Loucy (cell line): Measurements from ENCODE around the gene ADAM22.

ENCODE experiments used
- H2AFZ ChIP-seq: fragments of 200-600 bp; sonication (generic); 2 replicates; pipeline ENCODE4 v1.6.0; 2016; ENCODE audit warnings: antibody characterized with exemption, mild to moderate bottlenecking, low read length, moderate library complexity
- H3F3A ChIP-seq: fragments of 200-600 bp; 2 replicates; pipeline ENCODE4 v1.6.0; 2016; ENCODE audit warnings: antibody characterized with exemption, low read depth, mild to moderate bottlenecking
- H3K27me3 ChIP-seq: fragments of 200-600 bp; sonication (generic); 2 replicates; pipeline ENCODE4 v1.6.1; 2014; ENCODE audit warnings: low read length, mild to moderate bottlenecking; ENCODE audit not compliant: insufficient read depth, poor library complexity, severe bottlenecking
- H3K36me3 ChIP-seq: fragments of 200-600 bp; sonication (generic); 2 replicates; pipeline ENCODE4 v1.6.1; 2016; ENCODE audit warnings: low read length; ENCODE audit not compliant: insufficient read depth
- H3K4me1 ChIP-seq: fragments of 200-600 bp; sonication (generic); 2 replicates; pipeline ENCODE4 v1.5.1; 2014; ENCODE audit warnings: low read length, mild to moderate bottlenecking; ENCODE audit not compliant: insufficient read depth, poor library complexity, severe bottlenecking
- H3K4me2 ChIP-seq: fragments of 200-600 bp; sonication (generic); 2 replicates; pipeline ENCODE4 v1.6.0; 2014; ENCODE audit warnings: antibody characterized with exemption, low read length, low read depth, mild to moderate bottlenecking; ENCODE audit not compliant: poor library complexity, severe bottlenecking
- H3K4me3 ChIP-seq: fragments of 200-600 bp; sonication (generic); 2 replicates; pipeline ENCODE4 v1.5.1; 2014; ENCODE audit warnings: low read length, mild to moderate bottlenecking, mixed read lengths; ENCODE audit not compliant: poor library complexity, severe bottlenecking
- H3K79me2 ChIP-seq: fragments of 200-600 bp; sonication (generic); 2 replicates; pipeline ENCODE4 v1.6.1; 2014; ENCODE audit warnings: low read length; ENCODE audit not compliant: insufficient read depth
- H3K9ac ChIP-seq: fragments of 200-600 bp; sonication (generic); 2 replicates; pipeline ENCODE4 v1.6.0; 2014; ENCODE audit warnings: mild to moderate bottlenecking, low read depth, low read length, moderate library complexity; ENCODE audit not compliant: poor library complexity, severe bottlenecking
- H3K9me2 ChIP-seq: fragments of 200-600 bp; sonication (generic); replicated peaks from 2 replicates; pipeline ENCODE4 v1.6.1; 2016; ENCODE audit warnings: low read depth, low read length, mixed read lengths
- H3K9me3 ChIP-seq: fragments of 200-600 bp; sonication (generic); 2 replicates; pipeline ENCODE4 v1.6.1; 2014; ENCODE audit warnings: mild to moderate bottlenecking, antibody characterized with exemption, low read length, low read depth; ENCODE audit not compliant: insufficient read depth
- H4K20me1 ChIP-seq: fragments of 200-600 bp; sonication (generic); 2 replicates; pipeline ENCODE4 v1.6.0; 2014; ENCODE audit warnings: antibody characterized with exemption, low read length, mild to moderate bottlenecking; ENCODE audit not compliant: insufficient read depth, poor library complexity, severe bottlenecking
- EZH2phosphoT487 ChIP-seq: fragments of 200-600 bp; IDR thresholded peaks from 2 replicates; pipeline ENCODE4 v1.6.1; 2018; ENCODE audit warnings: antibody characterized with exemption, mild to moderate bottlenecking, moderate library complexity, borderline replicate concordance
- TF ChIP-seq, protein P1 (sequence below): fragments of 200-600 bp; sonication (generic); conservative IDR thresholded peaks from 2 replicates; pipeline ENCODE4 v1.5.1; 2014; ENCODE audit warnings: mild to moderate bottlenecking, antibody characterized with exemption, low read length

ADAM22 gene

DNA sequence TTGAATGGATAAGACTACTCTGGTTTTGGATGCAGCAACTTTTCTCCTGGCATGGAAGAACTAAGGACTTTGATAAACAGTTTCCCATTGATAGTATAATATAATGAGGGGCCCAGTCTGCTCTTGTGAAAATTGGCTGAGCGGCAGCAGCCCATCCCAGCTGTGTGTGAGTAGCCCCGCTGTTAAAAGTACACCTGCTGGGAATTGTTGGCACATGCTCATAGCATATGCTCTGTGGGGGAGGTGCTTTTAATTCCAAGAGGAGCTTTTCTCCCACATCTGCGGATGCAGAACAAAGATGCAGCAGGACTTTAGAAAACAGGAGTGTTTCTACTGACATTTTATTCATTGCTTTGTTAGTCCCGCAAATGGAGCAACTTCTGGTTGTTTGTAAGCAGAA is 266.7 kb downstream of the ADAM22 start:
- Histone ChIP-seq H3K4me1 (no peaks in the 10 kb centered on the region), H2AFZ (no peak overlapping the region), H3K4me3 (no peak overlapping the region), H3K9me2 (no peaks in the 10 kb centered on the region), H3K9me3 (no peaks in the 10 kb centered on the region), H3K79me2 (no peaks in the 10 kb centered on the region), H3F3A (no peaks in the 10 kb centered on the region; the same call in 1 of the 2 replicates), H3K36me3 (peaks cover 28% of the 10 kb centered on the region; the same call in 1 of the 2 replicates), H3K27me3 (no peaks in the 10 kb centered on the region), H3K9ac (no peak overlapping the region), H3K4me2 (no peak overlapping the region), H4K20me1 (no peaks in the 10 kb centered on the region)
- no peak for TF ChIP-seq EZH2phosphoT487
- TF ChIP-seq, protein P1, sequence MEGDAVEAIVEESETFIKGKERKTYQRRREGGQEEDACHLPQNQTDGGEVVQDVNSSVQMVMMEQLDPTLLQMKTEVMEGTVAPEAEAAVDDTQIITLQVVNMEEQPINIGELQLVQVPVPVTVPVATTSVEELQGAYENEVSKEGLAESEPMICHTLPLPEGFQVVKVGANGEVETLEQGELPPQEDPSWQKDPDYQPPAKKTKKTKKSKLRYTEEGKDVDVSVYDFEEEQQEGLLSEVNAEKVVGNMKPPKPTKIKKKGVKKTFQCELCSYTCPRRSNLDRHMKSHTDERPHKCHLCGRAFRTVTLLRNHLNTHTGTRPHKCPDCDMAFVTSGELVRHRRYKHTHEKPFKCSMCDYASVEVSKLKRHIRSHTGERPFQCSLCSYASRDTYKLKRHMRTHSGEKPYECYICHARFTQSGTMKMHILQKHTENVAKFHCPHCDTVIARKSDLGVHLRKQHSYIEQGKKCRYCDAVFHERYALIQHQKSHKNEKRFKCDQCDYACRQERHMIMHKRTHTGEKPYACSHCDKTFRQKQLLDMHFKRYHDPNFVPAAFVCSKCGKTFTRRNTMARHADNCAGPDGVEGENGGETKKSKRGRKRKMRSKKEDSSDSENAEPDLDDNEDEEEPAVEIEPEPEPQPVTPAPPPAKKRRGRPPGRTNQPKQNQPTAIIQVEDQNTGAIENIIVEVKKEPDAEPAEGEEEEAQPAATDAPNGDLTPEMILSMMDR, result no peak

DNA sequence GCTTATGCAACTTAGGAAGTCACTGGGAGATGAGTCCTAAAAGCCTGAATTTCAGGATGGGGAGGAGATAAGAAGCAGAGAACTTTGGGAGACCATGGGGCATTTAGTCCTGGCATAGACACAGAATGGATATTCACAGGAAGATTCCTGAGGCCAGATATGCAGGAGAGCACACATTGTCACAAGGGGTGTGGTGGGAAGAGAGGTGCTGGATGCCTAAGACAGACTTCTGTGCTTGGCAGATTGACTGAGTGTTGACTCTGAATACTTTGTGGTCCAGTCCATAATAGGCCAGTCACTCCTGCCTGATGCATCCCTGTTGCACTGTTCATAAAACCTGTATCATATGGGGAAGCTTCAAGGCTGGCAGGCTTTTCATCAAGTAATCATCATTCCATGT is 267.3 kb downstream of the ADAM22 start:
- Histone ChIP-seq H3K27me3 (no peaks in the 10 kb centered on the region), H3K4me2 (no peak overlapping the region), H3F3A (no peaks in the 10 kb centered on the region; the same call in 1 of the 2 replicates), H3K9ac (no peak overlapping the region), H3K36me3 (peaks cover 33% of the 10 kb centered on the region; the same call in 1 of the 2 replicates), H3K4me3 (no peak overlapping the region), H3K9me2 (no peaks in the 10 kb centered on the region), H3K4me1 (no peaks in the 10 kb centered on the region), H4K20me1 (no peaks in the 10 kb centered on the region), H3K9me3 (no peaks in the 10 kb centered on the region), H2AFZ (no peak overlapping the region), H3K79me2 (no peaks in the 10 kb centered on the region)
- TF ChIP-seq, protein P1, result no peak
- TF ChIP-seq EZH2phosphoT487, result no peak

DNA sequence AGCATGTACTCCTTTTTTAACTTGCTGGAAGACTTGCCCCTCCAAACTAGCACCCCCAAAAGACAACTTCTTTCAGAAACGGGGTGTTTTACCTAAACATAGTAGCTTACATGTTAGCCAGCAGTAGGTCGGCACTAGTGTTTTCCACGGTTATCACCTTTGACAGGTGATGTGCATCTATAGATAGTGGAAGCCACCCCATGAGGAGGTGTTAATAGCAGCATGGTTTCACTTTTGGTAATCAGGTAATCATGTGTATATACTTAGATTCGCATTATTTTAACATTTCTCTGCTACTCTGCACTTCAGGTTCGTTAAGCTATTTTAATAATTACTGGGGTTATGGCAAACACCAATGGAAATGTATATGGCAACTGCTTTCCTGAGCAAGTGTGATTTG is 268.2 kb downstream of the ADAM22 start:
- Histone ChIP-seq H3K9me2 (no peaks in the 10 kb centered on the region), H3K4me2 (no peak overlapping the region), H3K9me3 (no peaks in the 10 kb centered on the region), H2AFZ (no peak overlapping the region), H3K9ac (no peak overlapping the region), H3F3A (no peaks in the 10 kb centered on the region; the same call in 1 of the 2 replicates), H3K79me2 (no peaks in the 10 kb centered on the region), H3K4me1 (no peaks in the 10 kb centered on the region), H3K4me3 (no peak overlapping the region), H4K20me1 (no peaks in the 10 kb centered on the region), H3K27me3 (no peaks in the 10 kb centered on the region), H3K36me3 (peaks cover 41% of the 10 kb centered on the region; the same call in 1 of the 2 replicates)
- TF ChIP-seq, protein P1, result no peak
- TF ChIP-seq EZH2phosphoT487, result no peak
